ENCODE data around the gene DHRS7B. TPM values are rescaled to one million over a fixed set of nuclear protein-coding genes. Genes with fewer than 3 reads are reported as not detected.

The DHRS7B gene
- total and polyA plus RNA-seq, 9 of the 15 experiments (the other 6 are each of a cell fraction or from before 2014, with no cell fraction given), result 8.0 to 30.7 (median 14.8) TPM

DNA sequence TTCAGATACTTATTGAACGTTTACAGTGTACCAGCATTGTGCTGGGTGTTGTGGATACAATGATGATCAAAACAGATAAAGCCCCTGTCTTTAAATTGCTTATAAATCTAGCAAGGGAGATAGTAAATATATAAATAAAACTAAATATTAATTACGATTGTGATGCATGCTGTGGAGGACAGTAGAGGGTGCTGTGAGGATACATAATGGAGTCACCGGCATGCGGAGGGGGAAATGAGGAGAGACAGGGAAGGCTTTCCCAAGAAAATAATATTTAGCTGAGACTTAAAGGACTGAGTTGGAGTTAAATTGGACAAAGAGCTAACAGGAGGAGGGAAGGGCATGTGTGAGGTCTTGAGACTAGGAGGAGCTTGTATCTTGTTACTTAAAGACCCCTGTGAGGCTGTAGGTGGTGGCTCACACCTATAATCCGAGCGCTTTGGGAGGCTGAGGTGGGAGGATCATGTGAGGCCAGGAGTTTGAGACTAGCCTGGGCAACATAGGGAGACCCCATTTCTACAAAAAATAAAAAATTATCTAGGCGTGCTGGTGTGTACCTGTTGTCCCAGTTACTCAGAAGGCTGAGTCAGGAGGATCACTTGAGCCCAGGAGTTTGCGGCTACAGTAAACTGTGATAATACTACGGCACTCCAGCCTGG lies 2.4 kb downstream of the DHRS7B start:
- Histone ChIP-seq H3K27ac (ENCODE audit: extremely low read depth, low read depth, low read length) (no peak overlapping the region), H3K27me3 (ENCODE audit: control insufficient read depth in 2 of 2, insufficient read depth in 2 of 2, low read length in 2 of 2) (no peaks in the 10 kb centered on the region), H3K9me1 (ENCODE audit: control insufficient read depth, insufficient read depth, low read length) (no peaks in the 10 kb centered on the region), H3K4me2 (ENCODE audit: insufficient read depth, low read length) (no peak overlapping the region), H3K4me3 (no peak overlapping the region), H2AFZ (ENCODE audit: low read depth, low read length) (no peak overlapping the region), H3K36me3 (ENCODE audit: control insufficient read depth, insufficient read depth, low read length) (no peaks in the 10 kb centered on the region), H3K79me2 (ENCODE audit: control insufficient read depth, insufficient read depth, low read length) (peaks cover 47% of the 10 kb centered on the region), H3K9ac (ENCODE audit: insufficient read depth in 1 of 2, low read depth in 2 of 2, low read length in 2 of 2) (no peak overlapping the region), H4K20me1 (replicated peaks; ENCODE audit: control insufficient read depth, insufficient read depth, low read length) (no peaks in the 10 kb centered on the region; the same call in 1 of the 2 replicates), H3K4me1 (replicated peaks in 1 of 2; ENCODE audit: control insufficient read depth in 2 of 2, insufficient read depth in 2 of 2, low read length in 2 of 2) (peaks cover 7 to 13% of the 10 kb centered on the region in 2 experiments; a peak in 3 of 5 replicates), H3K9me3 (replicated peaks; ENCODE audit: control insufficient read depth, insufficient read depth, low read depth, low read length) (no peaks in the 10 kb centered on the region)
- FAIRE-seq, result no peak
- ATAC-seq, result no peak
- ChIA-PET POLR2A (interaction anchor here (0.5 to 1.2 kb wide), 3 partner anchors 24 to 122 kb away, joined by 3 to 4 read pairs (median 3); no protein-coding TSS in a partner anchor), CTCF (ENCODE audit: low intra/inter-chr PET ratio) (interaction anchor here (0.6 kb wide), 2 partner anchors 87 to 158 kb away, joined by 3 read pairs; no protein-coding TSS in a partner anchor)
- no TSS peak for BruUV-seq (replicated peaks)
- intact Hi-C loops (cut with micrococcal nuclease) (loop anchor here (1.0 to 10.0 kb wide), 4 partner anchors 88 to 383 kb away; no protein-coding TSS in a partner anchor), in situ Hi-C loops (cut with MboI) (no loop called here)
- TF ChIP-seq ZNF395 (CRISPR knock-in tag; IDR thresholded peaks at IDR 0.05) (no peak), ZNF121 (CRISPR knock-in tag; conservative IDR thresholded peaks at IDR 0.05) (peak; percentile 76), RAD21 (CRISPR knock-in tag; conservative IDR thresholded peaks at IDR 0.05 in 1 of 2, IDR thresholded peaks at IDR 0.05 in 1 of 2) (peak; percentile 34 to 50)
- TF ChIP-seq, protein P1, sequence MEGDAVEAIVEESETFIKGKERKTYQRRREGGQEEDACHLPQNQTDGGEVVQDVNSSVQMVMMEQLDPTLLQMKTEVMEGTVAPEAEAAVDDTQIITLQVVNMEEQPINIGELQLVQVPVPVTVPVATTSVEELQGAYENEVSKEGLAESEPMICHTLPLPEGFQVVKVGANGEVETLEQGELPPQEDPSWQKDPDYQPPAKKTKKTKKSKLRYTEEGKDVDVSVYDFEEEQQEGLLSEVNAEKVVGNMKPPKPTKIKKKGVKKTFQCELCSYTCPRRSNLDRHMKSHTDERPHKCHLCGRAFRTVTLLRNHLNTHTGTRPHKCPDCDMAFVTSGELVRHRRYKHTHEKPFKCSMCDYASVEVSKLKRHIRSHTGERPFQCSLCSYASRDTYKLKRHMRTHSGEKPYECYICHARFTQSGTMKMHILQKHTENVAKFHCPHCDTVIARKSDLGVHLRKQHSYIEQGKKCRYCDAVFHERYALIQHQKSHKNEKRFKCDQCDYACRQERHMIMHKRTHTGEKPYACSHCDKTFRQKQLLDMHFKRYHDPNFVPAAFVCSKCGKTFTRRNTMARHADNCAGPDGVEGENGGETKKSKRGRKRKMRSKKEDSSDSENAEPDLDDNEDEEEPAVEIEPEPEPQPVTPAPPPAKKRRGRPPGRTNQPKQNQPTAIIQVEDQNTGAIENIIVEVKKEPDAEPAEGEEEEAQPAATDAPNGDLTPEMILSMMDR (IDR thresholded peaks at IDR 0.05 in 2 of 3, conservative IDR thresholded peaks at IDR 0.05 in 1 of 3; ENCODE audit: insufficient read depth in 2 of 3, low read depth in 1 of 3, low read length in 3 of 3), result peak; percentile 27 to 66 (median 41); a peak in 4 of 6 replicates
- WGBS (ENCODE audit: insufficient coverage, low coverage, missing lambda C conversion rate), result 65% methylated on average over 6 of the region's 9 CpGs
- no peak for DNase-seq (ENCODE audit: extremely low read depth in 1 of 4, low spot score in 3 of 4)
